H9 (cell line): ENCODE results near the gene SURF4. TPM values are rescaled to one million over a fixed set of nuclear protein-coding genes. Genes with fewer than 3 reads are reported as not detected.

ENCODE experiments used
- DNase-seq: peaks from one replicate; pipeline ENCODE4 v3.0.0-alpha.2; 2017
- H2AFZ ChIP-seq: one replicate; pipeline ENCODE4 v1.6.1; 2013; ENCODE audit warnings: mild to moderate bottlenecking, low read length, control low read depth, moderate library complexity
- H2AK5ac ChIP-seq: 2 replicates; pipeline ENCODE4 v1.6.1; 2013; ENCODE audit warnings: low read length, control low read depth, mixed read lengths; ENCODE audit not compliant: insufficient read length
- H2BK120ac ChIP-seq: one replicate; pipeline ENCODE4 v1.6.1; 2013; ENCODE audit warnings: low read depth, mild to moderate bottlenecking, low read length, control low read depth, inconsistent platforms; ENCODE audit not compliant: poor library complexity, severe bottlenecking
- H2BK12ac ChIP-seq: 2 replicates; pipeline ENCODE4 v1.6.1; 2013; ENCODE audit warnings: low read length, control low read depth, mixed read lengths, low read depth; ENCODE audit not compliant: insufficient read length
- H2BK15ac ChIP-seq: 2 replicates; pipeline ENCODE4 v1.6.1; 2013; ENCODE audit warnings: low read depth, low read length, control low read depth
- H2BK20ac ChIP-seq: one replicate; pipeline ENCODE4 v1.6.1; 2013; ENCODE audit warnings: low read depth, mild to moderate bottlenecking, low read length, control low read depth, inconsistent platforms; ENCODE audit not compliant: poor library complexity, severe bottlenecking
- H2BK5ac ChIP-seq: 2 replicates; pipeline ENCODE4 v1.6.1; 2013; ENCODE audit warnings: low read length, control low read depth, mixed read lengths; ENCODE audit not compliant: insufficient read length
- H3K14ac ChIP-seq: 2 replicates; pipeline ENCODE4 v1.6.1; 2013; ENCODE audit warnings: low read length, control low read depth; ENCODE audit not compliant: insufficient read depth
- H3K18ac ChIP-seq: 2 replicates; pipeline ENCODE4 v1.6.1; 2013; ENCODE audit warnings: low read depth, mild to moderate bottlenecking, mixed read lengths, low read length, control low read depth; ENCODE audit not compliant: insufficient read length
- H3K23ac ChIP-seq: 2 replicates; pipeline ENCODE4 v1.6.1; 2013; ENCODE audit warnings: low read length, control low read depth, mixed read lengths, low read depth; ENCODE audit not compliant: insufficient read length
- H3K23me2 ChIP-seq: 2 replicates; pipeline ENCODE4 v1.6.1; 2013; ENCODE audit warnings: low read depth, mild to moderate bottlenecking, mixed read lengths, low read length, control low read depth; ENCODE audit not compliant: insufficient read length, poor library complexity, severe bottlenecking
- H3K27ac ChIP-seq: 2 replicates; pipeline ENCODE4 v1.5.1; 2013; ENCODE audit warnings: low read length, control low read depth, mixed read lengths, low read depth; ENCODE audit not compliant: insufficient read length
- H3K27me3 ChIP-seq: 2 replicates; pipeline ENCODE4 v1.6.1; 2013; ENCODE audit warnings: low read length, control low read depth, inconsistent platforms; ENCODE audit not compliant: insufficient read depth
- H3K4ac ChIP-seq: 2 replicates; pipeline ENCODE4 v1.6.1; 2013; ENCODE audit warnings: low read depth, mild to moderate bottlenecking, control low read depth, inconsistent platforms, low read length, moderate library complexity
- H3K4me1 ChIP-seq: 2 replicates; pipeline ENCODE4 v1.6.1; 2013; ENCODE audit warnings: low read length, control low read depth, inconsistent platforms; ENCODE audit not compliant: insufficient read depth
- H3K4me2 ChIP-seq: 2 replicates; pipeline ENCODE4 v1.6.1; 2013; ENCODE audit warnings: low read length, control low read depth, mixed read lengths; ENCODE audit not compliant: insufficient read length, insufficient read depth
- H3K56ac ChIP-seq: 2 replicates; pipeline ENCODE4 v1.6.1; 2013; ENCODE audit warnings: low read depth, mild to moderate bottlenecking, mixed read lengths, low read length, control low read depth; ENCODE audit not compliant: insufficient read length
- H3K79me1 ChIP-seq: 2 replicates; pipeline ENCODE4 v1.6.1; 2013; ENCODE audit warnings: low read depth, mild to moderate bottlenecking, moderate library complexity, low read length, control low read depth, inconsistent platforms; ENCODE audit not compliant: insufficient read depth, poor library complexity, severe bottlenecking
- H3K79me2 ChIP-seq: 2 replicates; pipeline ENCODE4 v1.6.1; 2013; ENCODE audit warnings: low read length, control low read depth, inconsistent platforms; ENCODE audit not compliant: insufficient read depth
- H3K9ac ChIP-seq: 2 replicates; pipeline ENCODE4 v1.6.1; 2013; ENCODE audit warnings: low read length, control low read depth, mixed read lengths; ENCODE audit not compliant: insufficient read length; ENCODE audit errors: extremely low read depth
- H3K9me3 ChIP-seq: one replicate; pipeline ENCODE4 v1.6.1; 2013; ENCODE audit warnings: low read depth, low read length, inconsistent platforms; ENCODE audit not compliant: control insufficient read depth
- H3T11ph ChIP-seq: one replicate; pipeline ENCODE4 v1.6.1; 2013; ENCODE audit warnings: mild to moderate bottlenecking, low read length, control low read depth, inconsistent platforms
- H4K20me1 ChIP-seq: one replicate; pipeline ENCODE4 v1.6.1; 2013; ENCODE audit not compliant: control insufficient read depth, insufficient read length, insufficient read depth
- H4K5ac ChIP-seq: 2 replicates; pipeline ENCODE4 v1.6.1; 2013; ENCODE audit warnings: low read depth, mild to moderate bottlenecking, mixed read lengths, low read length, control low read depth; ENCODE audit not compliant: insufficient read length
- H4K8ac ChIP-seq: replicated peaks from 2 replicates; pipeline ENCODE4 v1.6.1; 2013; ENCODE audit warnings: low read length, control low read depth, mixed read lengths, low read depth; ENCODE audit not compliant: insufficient read length
- H4K91ac ChIP-seq: 2 replicates; pipeline ENCODE4 v1.6.1; 2013; ENCODE audit warnings: low read depth, mild to moderate bottlenecking, moderate library complexity, mixed read lengths, low read length, control low read depth; ENCODE audit not compliant: insufficient read length
- H3K27ac Mint-ChIP-seq, 3 experiments: 2 replicates in 2 of 3; 3 replicates in 1 of 3; pipeline ENCODE4 v1.8.0; 2020 to 2021; ENCODE audit warnings: mixed read lengths in 3 of 3, mild to moderate bottlenecking in 1 of 3, moderate library complexity in 1 of 3
- H3K27me3 Mint-ChIP-seq: 2 replicates; pipeline ENCODE4 v1.8.0; 2021; ENCODE audit warnings: low read depth, mild to moderate bottlenecking, moderate library complexity, mixed read lengths
- H3K36me3 Mint-ChIP-seq, 3 experiments: 2 replicates in 2 of 3; 3 replicates in 1 of 3; pipeline ENCODE4 v1.8.0; 2020 to 2021; ENCODE audit warnings: low read depth in 3 of 3, mixed read lengths in 3 of 3; ENCODE audit not compliant: insufficient read depth in 1 of 3
- H3K4me1 Mint-ChIP-seq, 2 experiments: 2 replicates each; pipeline ENCODE4 v1.8.0; 2020; ENCODE audit warnings: mixed read lengths in 2 of 2
- H3K4me3 Mint-ChIP-seq, 2 experiments: 2 replicates in 1 of 2; 3 replicates in 1 of 2; pipeline ENCODE4 v1.8.0; 2020 to 2021; ENCODE audit warnings: mild to moderate bottlenecking in 2 of 2, mixed read lengths in 2 of 2, moderate library complexity in 1 of 2
- H3K9me3 Mint-ChIP-seq, 2 experiments: 2 replicates in 1 of 2; 3 replicates in 1 of 2; pipeline ENCODE4 v1.8.0; 2020; ENCODE audit warnings: mild to moderate bottlenecking in 2 of 2, mixed read lengths in 2 of 2, moderate library complexity in 1 of 2
- CTCF ChIP-seq: fragments of 200-600 bp; sonication (generic); conservative IDR thresholded peaks from 3 replicates; pipeline ENCODE4 v1.8.0; 2021; ENCODE audit warnings: antibody characterized with exemption, mild to moderate bottlenecking
- WGBS: extraction: QIAGEN DNeasy Blood & Tissue Kit; methylation state at CpG from one replicate; pipeline ENCODE4 v1.1.7; 2013; ENCODE audit warnings: missing lambda C conversion rate, low lambda C conversion rate, mixed read lengths; ENCODE audit not compliant: insufficient read length; ENCODE audit errors: extremely low coverage; 5-methylcytosine and 5-hydroxymethylcytosine counted together
- total RNA-seq: library from RNA; stranded (reverse); gene quantifications from 2 replicates; pipeline ENCODE4 v1.2.1, GENCODE V29; 2021

SURF4 gene
- total RNA-seq, 1 experiment from 2014 or later = 146 TPM

DNA sequence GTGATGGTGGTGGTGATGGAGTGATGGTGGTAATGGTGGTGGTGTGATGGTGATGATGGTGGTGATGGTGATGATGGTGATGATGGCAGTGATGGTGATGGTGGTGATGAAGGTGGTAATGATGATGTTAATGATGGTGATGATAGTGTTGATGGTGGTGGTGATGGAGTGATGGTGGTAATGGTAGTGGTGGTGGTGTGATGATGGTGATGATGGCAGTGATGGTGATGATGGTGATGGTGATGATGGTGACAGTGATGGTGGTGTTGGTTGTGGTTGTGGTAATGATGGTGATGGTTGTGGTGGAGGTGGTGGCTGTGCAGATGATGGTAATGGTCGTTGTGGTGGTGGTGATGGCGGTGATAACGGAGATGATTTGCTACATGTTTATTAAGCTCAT lies 7.6 kb upstream of the SURF4 start:
- Histone ChIP-seq H3K4ac (no peak overlapping the region), H2AFZ (no peak overlapping the region), H3K9me3 (no peaks in the 10 kb centered on the region), H2AK5ac (no peak overlapping the region), H3K9ac (no peak overlapping the region), H3K27me3 (no peaks in the 10 kb centered on the region), H2BK20ac (no peak overlapping the region), H3K79me2 (no peaks in the 10 kb centered on the region), H3K4me1 (no peaks in the 10 kb centered on the region), H2BK15ac (no peak overlapping the region), H2BK120ac (no peak overlapping the region), H3K23me2 (no peaks in the 10 kb centered on the region), H4K5ac (no peak overlapping the region), H3K4me2 (no peak overlapping the region), H3K79me1 (no peaks in the 10 kb centered on the region), H3K27ac (no peak overlapping the region), H3K14ac (no peak overlapping the region), H3T11ph (no peak overlapping the region), H4K8ac (no peak overlapping the region), H3K18ac (no peak overlapping the region), H3K23ac (no peak overlapping the region), H3K56ac (no peak overlapping the region), H2BK5ac (no peak overlapping the region), H4K20me1 (peaks cover 3% of the 10 kb centered on the region), H4K91ac (no peak overlapping the region), H2BK12ac (no peak overlapping the region)
- Mint-ChIP-seq H3K36me3 (no peaks in the 10 kb centered on the region), H3K4me1 (no peaks in the 10 kb centered on the region), H3K27me3 (peaks cover 17% of the 10 kb centered on the region), H3K9me3 (no peaks in the 10 kb centered on the region), H3K27ac (no peak overlapping the region), H3K4me3 (no peak overlapping the region)
- no peak for DNase-seq
- no peak for TF ChIP-seq CTCF
- no CpG with 5 or more reads among the region's 3 CpGs for WGBS
